Erythroblast (primary cell): Measurements from ENCODE around the gene DYDC2.

ENCODE experiments used
- GATA1 ChIP-seq: IDR thresholded peaks from 2 replicates; pipeline ENCODE4 v1.6.1; 2011; ENCODE audit warnings: low read depth, mild to moderate bottlenecking, control low read depth, low read length, moderate library complexity
- POLR2A ChIP-seq: IDR thresholded peaks from 2 replicates; pipeline ENCODE4 v1.6.1; 2011; ENCODE audit warnings: mild to moderate bottlenecking, low read length

DNA sequence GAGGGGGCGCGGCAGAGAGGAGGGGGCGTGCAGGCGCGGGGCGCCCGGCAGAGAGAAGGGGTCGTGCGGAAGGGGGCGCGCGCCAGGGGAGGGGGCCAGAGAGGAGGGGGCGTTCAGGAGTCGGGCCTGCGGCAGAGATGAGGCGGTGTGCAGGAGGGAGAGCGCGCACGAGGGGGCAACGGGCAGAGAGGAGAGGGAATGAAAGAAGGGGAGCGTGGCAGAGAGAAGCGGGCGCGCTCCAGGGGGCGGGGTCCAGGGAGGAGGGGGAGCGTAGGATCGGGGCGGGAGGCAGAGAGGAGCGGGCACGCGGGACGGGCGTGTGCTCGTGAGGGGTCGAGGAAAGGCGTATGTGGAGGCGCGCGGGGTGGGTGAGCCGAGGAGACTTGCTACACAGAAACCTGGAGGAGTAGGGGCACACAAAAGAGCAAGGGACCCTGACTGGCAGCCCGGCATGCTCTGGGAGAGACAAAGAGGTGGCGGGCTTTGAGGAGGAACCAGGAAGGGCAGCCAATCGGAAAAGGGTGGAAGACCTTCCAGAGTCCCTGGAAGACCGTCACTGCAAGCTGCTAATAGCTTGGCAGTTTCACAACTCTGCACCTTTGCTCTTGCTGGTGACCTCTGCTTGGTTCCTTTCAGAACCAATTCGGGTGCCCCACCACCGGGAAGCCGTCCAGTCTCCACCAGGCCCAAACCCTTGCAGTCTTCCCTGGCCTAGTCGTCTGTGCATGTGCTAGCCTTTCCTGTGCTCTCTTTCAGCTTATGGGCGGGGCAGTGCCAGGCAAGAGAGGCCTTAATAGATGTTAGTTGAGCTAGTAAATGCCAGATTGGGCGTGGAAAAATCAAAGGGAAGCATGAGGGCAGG lies 639 bp downstream of the DYDC2 start:
- TF ChIP-seq POLR2A (no peak), GATA1 (no peak)
